ENCODE data around the gene GLP2R. TPM values are rescaled to one million over a fixed set of nuclear protein-coding genes. Genes with fewer than 3 reads are reported as not detected.
"Not testable (repeated sequence)": the region's sequence is repeated elsewhere in the genome, so short reads cannot be mapped to it uniquely, and the experiment has no call there.

Gene GLP2R
- total and polyA plus RNA-seq, 8 donors, result 0.93 to 2.6 (median 2.2) TPM

DNA sequence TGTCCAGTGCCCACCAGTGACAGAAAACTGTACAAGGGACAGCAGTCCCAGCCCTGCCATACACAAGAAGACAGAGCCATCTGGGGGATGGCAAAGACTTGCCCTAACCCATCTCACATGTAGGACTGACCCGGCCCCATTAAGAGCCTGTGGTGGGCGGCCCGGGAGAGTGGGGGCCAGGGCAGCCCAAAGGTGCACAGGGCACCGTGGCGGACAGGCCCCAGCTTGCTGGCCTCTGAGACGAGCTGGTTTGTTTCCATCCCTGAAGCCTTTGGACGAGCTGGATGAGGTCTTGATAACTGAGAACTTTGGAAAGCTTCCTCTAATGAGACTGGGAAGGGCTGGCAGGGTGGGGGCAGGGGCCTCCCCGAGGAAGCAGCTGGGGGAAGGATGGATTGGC is 90.4 kb downstream of the GLP2R start:
- Histone ChIP-seq H3K4me1 (no peaks in the 10 kb centered on the region), H3K9me3 (no peaks in the 10 kb centered on the region), H3K4me3 (no peak overlapping the region), H3K27ac (no peak overlapping the region), H3K36me3 (peaks cover 0 to 77% of the 10 kb centered on the region in 2 donors), H3K27me3 (no peaks in the 10 kb centered on the region)
- ATAC-seq (no peak), DNase-seq (no peak)
- TF ChIP-seq, protein P1, sequence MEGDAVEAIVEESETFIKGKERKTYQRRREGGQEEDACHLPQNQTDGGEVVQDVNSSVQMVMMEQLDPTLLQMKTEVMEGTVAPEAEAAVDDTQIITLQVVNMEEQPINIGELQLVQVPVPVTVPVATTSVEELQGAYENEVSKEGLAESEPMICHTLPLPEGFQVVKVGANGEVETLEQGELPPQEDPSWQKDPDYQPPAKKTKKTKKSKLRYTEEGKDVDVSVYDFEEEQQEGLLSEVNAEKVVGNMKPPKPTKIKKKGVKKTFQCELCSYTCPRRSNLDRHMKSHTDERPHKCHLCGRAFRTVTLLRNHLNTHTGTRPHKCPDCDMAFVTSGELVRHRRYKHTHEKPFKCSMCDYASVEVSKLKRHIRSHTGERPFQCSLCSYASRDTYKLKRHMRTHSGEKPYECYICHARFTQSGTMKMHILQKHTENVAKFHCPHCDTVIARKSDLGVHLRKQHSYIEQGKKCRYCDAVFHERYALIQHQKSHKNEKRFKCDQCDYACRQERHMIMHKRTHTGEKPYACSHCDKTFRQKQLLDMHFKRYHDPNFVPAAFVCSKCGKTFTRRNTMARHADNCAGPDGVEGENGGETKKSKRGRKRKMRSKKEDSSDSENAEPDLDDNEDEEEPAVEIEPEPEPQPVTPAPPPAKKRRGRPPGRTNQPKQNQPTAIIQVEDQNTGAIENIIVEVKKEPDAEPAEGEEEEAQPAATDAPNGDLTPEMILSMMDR (IDR thresholded peaks at IDR 0.05), result no peak
- intact Hi-C loops (cut with DNase I), result no loop called here

GRCh38 chr17:9917131-9917530 is 91.4 kb downstream of the GLP2R start:
- Histone ChIP-seq H3K4me1 (no peaks in the 10 kb centered on the region), H3K27ac (no peak overlapping the region), H3K4me3 (no peak overlapping the region), H3K9me3 (no peaks in the 10 kb centered on the region), H3K36me3 (peaks cover 0 to 86% of the 10 kb centered on the region in 2 donors), H3K27me3 (no peaks in the 10 kb centered on the region)
- ATAC-seq (no peak), DNase-seq (no peak)
- TF ChIP-seq, protein P1 (IDR thresholded peaks at IDR 0.05), result no peak
- intact Hi-C loops (cut with DNase I), result no loop called here

DNA sequence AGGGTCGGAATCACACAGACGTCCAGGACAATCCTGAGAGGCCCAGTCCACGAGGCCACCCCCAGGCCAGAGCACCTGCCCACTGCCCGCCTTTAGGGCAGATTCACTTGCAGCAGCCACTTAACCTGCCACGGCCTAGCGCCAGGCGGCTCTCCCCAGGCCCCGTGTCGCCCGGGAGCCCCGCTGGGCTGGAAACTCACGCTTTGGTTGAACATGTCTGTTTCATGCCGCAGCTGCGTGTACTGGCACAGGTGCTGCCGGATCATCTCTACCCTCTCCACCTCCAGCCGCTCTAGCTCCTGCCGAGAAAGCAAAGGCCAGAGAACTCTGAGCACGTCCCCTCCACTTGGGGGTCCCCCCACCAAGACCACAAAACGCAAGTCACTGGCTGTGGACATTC is 92.1 kb downstream of the GLP2R start:
- Histone ChIP-seq H3K27ac (no peak overlapping the region), H3K4me1 (no peaks in the 10 kb centered on the region), H3K4me3 (no peak overlapping the region), H3K36me3 (peaks cover 0 to 92% of the 10 kb centered on the region in 2 donors), H3K9me3 (no peaks in the 10 kb centered on the region), H3K27me3 (no peaks in the 10 kb centered on the region)
- DNase-seq (peak in 1 of 4 donors; percentile 77), ATAC-seq (no peak)
- intact Hi-C loops (cut with DNase I), result no loop called here
- TF ChIP-seq, protein P1 (IDR thresholded peaks at IDR 0.05), result no peak

- Histone ChIP-seq H3K36me3 (peaks cover 0 to 91% of the 10 kb centered on the region in 2 donors), H3K9me3 (no peaks in the 10 kb centered on the region), H3K4me1 (no peaks in the 10 kb centered on the region), H3K27me3 (no peaks in the 10 kb centered on the region), H3K27ac (no peak overlapping the region), H3K4me3 (no peak overlapping the region)
- TF ChIP-seq, protein P1 (IDR thresholded peaks at IDR 0.05), result no peak
- intact Hi-C loops (cut with DNase I), result no loop called here
- ATAC-seq (no peak), DNase-seq (no peak)
These were observed 92.6 kb downstream of the GLP2R start for GRCh38 chr17:9918352-9918751.

DNA sequence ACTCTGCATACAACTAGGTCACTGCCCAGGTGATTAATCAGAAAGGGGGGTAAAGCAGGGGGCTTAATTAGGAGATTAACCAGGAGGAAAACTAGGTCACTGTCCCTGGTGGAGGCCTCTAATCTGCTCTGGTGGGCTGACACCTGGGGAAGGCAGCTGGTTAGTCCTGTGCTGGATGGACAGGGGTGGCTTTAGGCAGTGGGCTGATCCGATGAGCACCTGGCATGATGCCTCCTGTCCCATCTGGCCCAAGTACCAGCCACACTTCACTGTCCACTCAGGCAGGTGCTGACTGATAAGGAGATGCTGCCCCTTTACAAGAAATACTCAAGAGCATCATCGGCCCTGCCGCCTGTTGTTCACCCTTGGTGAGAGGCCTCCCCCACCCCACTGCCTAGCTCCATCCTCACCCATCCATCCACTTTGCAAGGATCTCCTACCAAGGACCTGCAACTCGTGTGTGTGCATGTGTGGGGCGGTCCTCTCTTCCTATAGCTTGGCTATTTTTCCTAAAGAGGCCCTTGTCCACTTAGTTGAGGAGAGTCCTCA is 93.2 kb downstream of the GLP2R start:
- Histone ChIP-seq H3K27ac (no peak overlapping the region), H3K27me3 (no peaks in the 10 kb centered on the region), H3K36me3 (peaks cover 0 to 86% of the 10 kb centered on the region in 2 donors), H3K4me1 (no peaks in the 10 kb centered on the region), H3K4me3 (no peak overlapping the region), H3K9me3 (no peaks in the 10 kb centered on the region)
- intact Hi-C loops (cut with DNase I), result no loop called here
- no peak for DNase-seq
- TF ChIP-seq, protein P1 (IDR thresholded peaks at IDR 0.05), result no peak
- ATAC-seq, result no peak

DNA sequence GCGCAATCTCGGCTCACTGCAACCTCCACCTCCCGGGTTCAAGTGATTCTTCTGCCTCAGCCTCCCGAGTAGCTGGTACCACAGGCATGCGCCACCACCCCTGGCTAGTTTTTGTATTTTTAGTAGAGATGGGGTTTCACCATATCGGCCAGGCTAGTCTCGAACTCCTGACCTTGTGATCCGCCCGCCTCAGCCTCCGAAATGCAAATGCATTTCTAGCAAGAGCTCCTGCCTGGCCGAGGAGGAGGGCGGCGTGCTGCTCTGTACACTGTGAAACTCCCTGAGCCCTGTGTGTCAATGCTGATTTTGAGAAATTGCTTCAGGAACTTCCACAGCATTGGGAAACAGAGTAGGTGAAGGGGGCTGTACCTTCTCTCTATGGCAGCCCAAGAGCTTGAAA is 95.5 kb downstream of the GLP2R start:
- ATAC-seq, H3K4me1 ChIP-seq, H3K4me3 ChIP-seq, H3K9me3 ChIP-seq, DNase-seq, H3K27me3 ChIP-seq, H3K27ac ChIP-seq: not testable (repeated sequence)
- intact Hi-C loops (cut with DNase I), result loop anchor here in 1 of 2 donors (10.0 kb wide), 1 partner anchor 704 kb away; no protein-coding TSS in a partner anchor
- H3K36me3 ChIP-seq, result peaks cover 0 to 74% of the 10 kb centered on the region in 2 donors
